HepG2 (cell line): Measurements from ENCODE around the gene TMUB1. TPM values are rescaled to one million over a fixed set of nuclear protein-coding genes. Genes with fewer than 3 reads are reported as not detected.

Experiments used
- ATF7 ChIP-seq, 2 experiments: fragments of 450-650 bp in 1 of 2; sonication (generic) in 1 of 2; formaldehyde crosslinking in 1 of 2; IDR thresholded peaks; 2 replicates each; pipeline versions ENCODE4 v1.4.0 to v1.6.1; 2016 to 2020; ENCODE audit warnings: antibody characterized with exemption in 1 of 2, mild to moderate bottlenecking in 1 of 2, missing genetic modification reagents in 1 of 2
- CBFB ChIP-seq: sonication (generic); formaldehyde crosslinking; IDR thresholded peaks from 2 replicates; pipeline ENCODE4 v1.4.0; 2020; ENCODE audit warnings: missing genetic modification reagents
- ELK4 ChIP-seq: sonication (generic); formaldehyde crosslinking; IDR thresholded peaks from 2 replicates; pipeline ENCODE4 v1.9.0; 2021; ENCODE audit warnings: missing genetic modification reagents, borderline replicate concordance
- KDM4B ChIP-seq: sonication (generic); formaldehyde crosslinking; IDR thresholded peaks from 2 replicates; pipeline ENCODE4 v1.4.0; 2020; ENCODE audit warnings: missing genetic modification reagents
- KDM5A ChIP-seq: fragments of 200-600 bp; sonication (generic); IDR thresholded peaks from 2 replicates; pipeline ENCODE4 v1.7.0; 2018; ENCODE audit warnings: antibody characterized with exemption, mild to moderate bottlenecking, low read length, borderline replicate concordance
- MIXL1 ChIP-seq: IDR thresholded peaks from 2 replicates; pipeline ENCODE4 v1.6.1; 2016
- PRDM15 ChIP-seq: sonication (generic); formaldehyde crosslinking; IDR thresholded peaks from 2 replicates; pipeline ENCODE4 v1.4.0; 2020; ENCODE audit warnings: missing genetic modification reagents
- ZNF317 ChIP-seq: sonication (generic); formaldehyde crosslinking; IDR thresholded peaks from 2 replicates; pipeline ENCODE4 v1.5.0; 2020; ENCODE audit warnings: mild to moderate bottlenecking, missing genetic modification reagents
- ZNF501 ChIP-seq: sonication (generic); formaldehyde crosslinking; IDR thresholded peaks from 2 replicates; pipeline ENCODE4 v1.5.1; 2020; ENCODE audit warnings: mild to moderate bottlenecking, moderate library complexity, missing genetic modification reagents
- ZNF740 ChIP-seq: sonication (generic); formaldehyde crosslinking; IDR thresholded peaks from 2 replicates; pipeline ENCODE4 v1.4.0; 2020; ENCODE audit warnings: missing genetic modification reagents
- ZNF777 ChIP-seq: sonication (generic); formaldehyde crosslinking; IDR thresholded peaks from 2 replicates; pipeline ENCODE4 v1.4.0; 2020; ENCODE audit warnings: missing genetic modification reagents
- ZNF839 ChIP-seq: sonication (generic); formaldehyde crosslinking; IDR thresholded peaks from 2 replicates; pipeline ENCODE4 v1.4.0; 2020; ENCODE audit warnings: missing genetic modification reagents, mild to moderate bottlenecking, borderline replicate concordance
- polyA plus RNA-seq, 8 experiments: library from polyadenylated mRNA; depleted of rRNA in 3 of 8; stranded (reverse) in 7 of 8; unstranded in 1 of 8; fragments of >200 nt; fragmentation: Illumina TruSeq in 4 of 8; extraction: Trizol in 4 of 8; gene quantifications; 2 replicates each; pipeline versions ENCODE4 v1.2.1 to v1.2.3, GENCODE V29; 2011 to 2016; ENCODE audit warnings: low read depth in 4 of 8, missing spikeins in 1 of 8, mixed read lengths in 1 of 8; ENCODE audit not compliant: insufficient read depth in 1 of 8
- total RNA-seq, 5 experiments: library from RNA; depleted of rRNA; stranded (reverse); fragments of >200 nt; fragmentation: Illumina TruSeq; extraction: Trizol; gene quantifications; 2 replicates each; pipeline ENCODE4 v1.2.3, GENCODE V29; 2016; ENCODE audit warnings: low read depth in 1 of 5
- TF ChIP-seq, protein P1 (sequence below): sonication (generic); formaldehyde crosslinking; IDR thresholded peaks from 2 replicates; pipeline ENCODE4 v1.4.0; 2020; ENCODE audit warnings: missing genetic modification reagents
- TF ChIP-seq, protein P2 (sequence below): conservative IDR thresholded peaks from 2 replicates; pipeline ENCODE4 v1.6.1; 2018; ENCODE audit warnings: missing genetic modification reagents

TMUB1 gene
- total and polyA plus RNA-seq, 2 of the 13 experiments (the other 11 are each of a cell fraction or from before 2014, with no cell fraction given), result 44.8 to 51.6 TPM

GRCh38 chr7:151062399-151063211 lies 20.7 kb downstream of the TMUB1 start (continued):
- TF ChIP-seq ZNF777 (no peak), ATF7 (IDR thresholded peaks at IDR 0.05) (no peak), ATF7 (CRISPR knock-in tag; IDR thresholded peaks at IDR 0.05) (no peak), PRDM15 (CRISPR knock-in tag) (0 out of 2 replicates have a peak, but pooled peaks have one; percentile 42), ZNF740 (CRISPR knock-in tag) (no peak), KDM4B (CRISPR knock-in tag) (no peak), ZNF839 (CRISPR knock-in tag) (no peak), ELK4 (no peak), MIXL1 (CRISPR knock-in tag) (peak; percentile 30; the same call in 1 of the 2 replicates), ZNF501 (CRISPR knock-in tag) (no peak), KDM5A (peak; percentile 51; the same call in 1 of the 2 replicates), ZNF317 (CRISPR knock-in tag) (no peak), CBFB (CRISPR knock-in tag) (no peak)
- TF ChIP-seq, protein P1, sequence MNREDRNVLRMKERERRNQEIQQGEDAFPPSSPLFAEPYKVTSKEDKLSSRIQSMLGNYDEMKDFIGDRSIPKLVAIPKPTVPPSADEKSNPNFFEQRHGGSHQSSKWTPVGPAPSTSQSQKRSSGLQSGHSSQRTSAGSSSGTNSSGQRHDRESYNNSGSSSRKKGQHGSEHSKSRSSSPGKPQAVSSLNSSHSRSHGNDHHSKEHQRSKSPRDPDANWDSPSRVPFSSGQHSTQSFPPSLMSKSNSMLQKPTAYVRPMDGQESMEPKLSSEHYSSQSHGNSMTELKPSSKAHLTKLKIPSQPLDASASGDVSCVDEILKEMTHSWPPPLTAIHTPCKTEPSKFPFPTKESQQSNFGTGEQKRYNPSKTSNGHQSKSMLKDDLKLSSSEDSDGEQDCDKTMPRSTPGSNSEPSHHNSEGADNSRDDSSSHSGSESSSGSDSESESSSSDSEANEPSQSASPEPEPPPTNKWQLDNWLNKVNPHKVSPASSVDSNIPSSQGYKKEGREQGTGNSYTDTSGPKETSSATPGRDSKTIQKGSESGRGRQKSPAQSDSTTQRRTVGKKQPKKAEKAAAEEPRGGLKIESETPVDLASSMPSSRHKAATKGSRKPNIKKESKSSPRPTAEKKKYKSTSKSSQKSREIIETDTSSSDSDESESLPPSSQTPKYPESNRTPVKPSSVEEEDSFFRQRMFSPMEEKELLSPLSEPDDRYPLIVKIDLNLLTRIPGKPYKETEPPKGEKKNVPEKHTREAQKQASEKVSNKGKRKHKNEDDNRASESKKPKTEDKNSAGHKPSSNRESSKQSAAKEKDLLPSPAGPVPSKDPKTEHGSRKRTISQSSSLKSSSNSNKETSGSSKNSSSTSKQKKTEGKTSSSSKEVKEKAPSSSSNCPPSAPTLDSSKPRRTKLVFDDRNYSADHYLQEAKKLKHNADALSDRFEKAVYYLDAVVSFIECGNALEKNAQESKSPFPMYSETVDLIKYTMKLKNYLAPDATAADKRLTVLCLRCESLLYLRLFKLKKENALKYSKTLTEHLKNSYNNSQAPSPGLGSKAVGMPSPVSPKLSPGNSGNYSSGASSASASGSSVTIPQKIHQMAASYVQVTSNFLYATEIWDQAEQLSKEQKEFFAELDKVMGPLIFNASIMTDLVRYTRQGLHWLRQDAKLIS (CRISPR knock-in tag), result no peak
- TF ChIP-seq, protein P2, sequence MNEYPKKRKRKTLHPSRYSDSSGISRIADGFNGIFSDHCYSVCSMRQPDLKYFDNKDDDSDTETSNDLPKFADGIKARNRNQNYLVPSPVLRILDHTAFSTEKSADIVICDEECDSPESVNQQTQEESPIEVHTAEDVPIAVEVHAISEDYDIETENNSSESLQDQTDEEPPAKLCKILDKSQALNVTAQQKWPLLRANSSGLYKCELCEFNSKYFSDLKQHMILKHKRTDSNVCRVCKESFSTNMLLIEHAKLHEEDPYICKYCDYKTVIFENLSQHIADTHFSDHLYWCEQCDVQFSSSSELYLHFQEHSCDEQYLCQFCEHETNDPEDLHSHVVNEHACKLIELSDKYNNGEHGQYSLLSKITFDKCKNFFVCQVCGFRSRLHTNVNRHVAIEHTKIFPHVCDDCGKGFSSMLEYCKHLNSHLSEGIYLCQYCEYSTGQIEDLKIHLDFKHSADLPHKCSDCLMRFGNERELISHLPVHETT (CRISPR knock-in tag), result no peak
